ENCODE results near the gene MAP3K13.
A peak's percentile ranks its signal among the peaks of the same experiment; 100 is the strongest.

Gene MAP3K13

DNA sequence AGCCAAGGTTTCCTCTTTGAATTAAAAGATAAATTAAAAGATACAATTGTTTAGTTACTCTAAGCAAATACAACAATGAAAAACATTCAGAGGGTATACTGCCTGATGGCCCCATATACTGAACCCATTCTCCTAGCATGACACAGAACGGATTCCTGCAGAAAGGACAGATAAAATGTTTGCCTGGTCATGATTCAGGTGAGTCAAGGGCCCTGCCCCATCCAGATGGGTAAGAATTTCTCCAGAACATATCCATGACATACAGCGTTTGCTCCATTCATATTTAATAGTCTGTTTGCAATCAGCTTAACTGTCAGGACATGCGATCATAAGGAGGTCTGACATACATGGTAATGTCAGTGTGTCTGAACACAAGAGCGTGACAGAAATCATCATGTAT, 127.3 kb downstream of the MAP3K13 start:
- no peaks in the 10 kb centered on the region for H3K9me3 Mint-ChIP-seq
- peaks cover 24% of the 10 kb centered on the region for H3K36me3 Mint-ChIP-seq

DNA sequence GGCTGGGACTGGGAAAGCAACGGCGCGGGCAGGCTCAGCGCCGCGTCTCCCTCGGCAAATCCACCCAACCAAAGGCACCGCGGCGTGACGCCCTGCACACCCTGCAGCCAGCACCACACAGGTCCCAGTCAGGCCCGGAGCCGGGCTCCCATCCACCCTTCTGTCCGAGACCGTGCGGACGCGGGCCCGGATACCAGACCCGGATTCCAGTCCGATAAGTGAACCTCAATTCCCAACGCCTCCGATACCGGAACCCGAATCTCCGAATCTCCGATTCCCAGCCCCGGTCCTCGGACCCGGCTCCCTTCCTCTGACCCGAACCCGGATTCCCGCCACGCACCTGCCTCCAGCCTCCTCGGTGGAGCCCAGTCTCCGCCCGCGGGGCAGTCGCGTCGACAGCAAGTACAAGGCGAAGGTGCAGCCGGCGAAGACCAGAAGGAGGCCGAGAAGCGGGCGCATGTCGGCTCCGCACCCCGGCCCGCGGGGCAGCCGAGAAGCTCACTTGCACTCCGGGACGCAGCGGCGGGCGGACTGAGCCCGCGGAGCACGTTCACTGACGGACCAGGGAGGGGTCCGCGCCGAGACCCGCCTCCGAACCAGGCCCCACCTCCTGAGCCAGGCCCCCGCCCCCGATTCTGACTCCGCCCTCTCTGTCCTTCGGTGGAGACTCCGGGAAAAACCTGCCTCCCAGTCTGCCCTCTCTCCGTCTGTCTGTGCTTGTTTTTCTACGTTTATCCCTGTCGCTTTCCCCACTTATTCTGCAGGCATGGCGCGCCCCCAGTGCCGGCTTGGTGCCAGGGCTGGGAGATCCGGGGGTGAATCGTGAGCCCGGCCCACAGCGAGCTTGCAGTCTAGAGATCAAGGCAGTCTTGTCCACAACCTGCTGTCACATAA, 135.8 kb downstream of the MAP3K13 start, which contains the start of gene TMEM41A:
TSS of gene TMEM41A (minus strand) at position 533 of the 894 bp plus-strand sequence. CDS start at position 459, 74 bp downstream.
- peak within 1 kb of the TSS; percentile 95 for H3K27ac Mint-ChIP-seq
- H3K9me3 Mint-ChIP-seq: no peaks in the 10 kb centered on the region
- H3K36me3 Mint-ChIP-seq: peaks cover 7% of the 10 kb centered on the region
- H3K27me3 Mint-ChIP-seq: no peaks in the 10 kb centered on the region
- H3K4me3 Mint-ChIP-seq: peak within 1 kb of the TSS; percentile 97
- H3K4me1 Mint-ChIP-seq: peaks cover 33% of the 10 kb centered on the region

More for the DNA sequence above, 127.3 kb downstream of the MAP3K13 start:
- no peaks in the 10 kb centered on the region for H3K27me3 Mint-ChIP-seq
- H3K4me3 Mint-ChIP-seq: no peak overlapping the region
- H3K4me1 Mint-ChIP-seq: peaks cover 5% of the 10 kb centered on the region
- H3K27ac Mint-ChIP-seq: no peak overlapping the region

DNA sequence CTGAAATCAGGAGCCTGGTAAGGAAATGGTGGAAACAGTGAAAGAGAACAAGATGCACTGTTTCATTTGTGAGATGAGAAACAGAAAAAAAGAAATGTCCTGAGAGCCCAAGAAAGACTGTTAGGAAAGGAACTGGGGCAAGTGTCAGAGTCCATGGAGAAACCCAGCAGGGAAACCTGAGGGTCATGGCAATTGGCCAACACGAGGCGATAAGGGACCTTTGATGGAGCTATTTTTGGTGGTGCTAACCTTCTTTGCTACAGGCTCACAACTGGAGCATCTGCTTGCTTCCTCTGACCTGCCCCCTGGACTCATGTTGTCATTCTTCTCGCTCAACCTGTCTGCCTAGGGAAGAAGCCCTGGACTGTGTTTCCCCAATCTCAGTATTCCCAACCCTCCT, 140.1 kb downstream of the MAP3K13 start:
- Mint-ChIP-seq H3K4me1 (peaks cover 7% of the 10 kb centered on the region), H3K9me3 (no peaks in the 10 kb centered on the region), H3K4me3 (no peak overlapping the region), H3K36me3 (no peaks in the 10 kb centered on the region), H3K27me3 (no peaks in the 10 kb centered on the region), H3K27ac (no peak overlapping the region)

DNA sequence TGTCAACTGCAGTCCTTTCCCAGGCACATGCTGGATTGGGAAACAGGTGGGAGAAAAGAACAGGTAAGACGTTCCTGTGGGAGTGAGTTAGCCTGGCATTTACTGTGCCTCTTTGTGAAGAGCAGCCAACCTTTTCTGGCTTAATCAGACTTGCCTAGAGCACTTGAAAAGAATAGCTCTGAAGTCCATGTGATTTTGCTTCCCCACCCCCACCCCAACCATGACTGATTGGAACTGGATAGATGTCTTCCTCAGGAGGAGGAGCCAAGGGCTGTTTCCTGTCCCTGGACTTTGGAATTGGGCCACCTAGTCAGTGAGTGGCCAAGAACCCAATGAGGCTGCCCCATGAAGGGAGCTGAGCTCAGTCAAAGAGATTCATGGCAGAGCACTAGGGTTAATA, 140.6 kb downstream of the MAP3K13 start:
- no peak overlapping the region for H3K4me3 Mint-ChIP-seq
- H3K27me3 Mint-ChIP-seq: no peaks in the 10 kb centered on the region
- no peaks in the 10 kb centered on the region for H3K36me3 Mint-ChIP-seq
- H3K9me3 Mint-ChIP-seq: no peaks in the 10 kb centered on the region
- peaks cover 7% of the 10 kb centered on the region for H3K4me1 Mint-ChIP-seq
- H3K27ac Mint-ChIP-seq: no peak overlapping the region

DNA sequence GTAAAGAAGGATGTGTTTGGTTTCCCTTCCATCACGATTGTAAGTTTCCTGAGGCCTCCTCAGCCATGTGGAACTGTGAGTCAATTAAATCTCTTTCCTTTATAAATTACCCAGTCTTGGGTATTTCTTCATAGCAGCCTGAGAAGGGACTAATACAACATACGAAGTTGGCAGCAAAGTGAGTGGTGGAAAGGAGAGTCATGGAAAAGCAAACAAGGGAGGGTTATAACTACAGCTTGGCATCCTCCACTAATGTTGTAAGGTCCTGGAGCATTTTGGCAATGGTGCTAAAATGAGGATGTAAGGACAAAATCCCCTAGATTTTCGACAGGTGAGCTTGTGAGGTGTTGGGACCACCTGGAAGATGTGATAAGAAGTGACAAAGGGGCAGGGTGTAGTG, 141.7 kb downstream of the MAP3K13 start:
- no peak overlapping the region for H3K27ac Mint-ChIP-seq
- H3K4me3 Mint-ChIP-seq: no peak overlapping the region

DNA sequence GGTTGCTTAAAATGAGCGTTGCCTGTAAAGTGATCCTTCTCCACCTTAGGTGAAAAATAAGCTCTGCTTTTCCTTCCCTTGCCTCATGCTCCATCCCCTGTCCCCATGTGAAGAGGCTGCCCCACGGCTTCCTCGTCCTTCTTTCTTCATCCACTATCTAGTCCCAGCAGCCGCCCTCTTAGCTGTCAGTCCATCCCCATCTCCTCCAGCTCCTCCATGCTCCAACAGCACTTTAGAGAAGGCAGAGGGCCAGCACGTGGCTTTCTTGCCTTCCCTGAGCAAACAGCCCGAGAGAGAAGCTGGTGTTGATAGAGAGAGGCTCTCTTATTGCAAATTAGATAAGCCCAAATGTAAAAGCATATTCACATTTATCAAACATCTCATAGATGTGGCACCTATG, 144.9 kb downstream of the MAP3K13 start:
- Mint-ChIP-seq H3K9me3 (no peaks in the 10 kb centered on the region), H3K27me3 (peaks cover 2% of the 10 kb centered on the region), H3K36me3 (no peaks in the 10 kb centered on the region), H3K4me3 (no peak overlapping the region), H3K4me1 (no peaks in the 10 kb centered on the region), H3K27ac (no peak overlapping the region)

More for the DNA sequence above, 141.7 kb downstream of the MAP3K13 start:
- no peaks in the 10 kb centered on the region for H3K9me3 Mint-ChIP-seq
- H3K4me1 Mint-ChIP-seq: peaks cover under 1% of the 10 kb centered on the region
- no peaks in the 10 kb centered on the region for H3K36me3 Mint-ChIP-seq
- H3K27me3 Mint-ChIP-seq: no peaks in the 10 kb centered on the region

DNA sequence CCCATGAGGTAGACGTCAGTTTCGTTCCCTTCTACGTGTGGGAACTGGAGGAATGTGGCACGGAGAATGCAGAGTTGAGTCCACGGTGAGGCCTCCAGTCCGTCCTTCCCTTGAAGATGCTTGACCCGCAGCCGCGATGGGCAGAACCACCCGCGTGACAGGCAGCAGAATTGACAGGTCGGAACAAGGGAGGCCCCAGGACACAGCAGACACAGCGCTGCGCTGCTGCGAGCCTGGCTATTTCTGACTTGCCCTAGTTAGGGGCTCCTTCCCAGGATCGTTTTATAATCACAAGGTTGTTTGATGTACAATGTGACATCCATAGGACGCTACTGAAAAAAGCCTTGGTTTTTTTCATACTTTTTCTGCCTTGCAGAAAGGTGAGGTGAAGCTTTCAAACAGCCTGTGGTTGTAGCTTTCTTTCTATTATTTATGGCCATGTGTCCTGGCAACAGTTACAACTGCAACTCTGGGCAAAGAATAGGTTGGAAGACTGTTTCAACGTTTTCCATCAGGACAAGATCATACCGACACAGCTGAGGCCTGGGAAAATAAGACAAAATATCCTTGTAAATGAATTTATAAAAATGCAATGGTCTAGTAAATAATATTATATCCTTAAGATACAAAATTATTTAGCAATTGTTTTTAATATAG, 145.5 kb downstream of the MAP3K13 start:
- no peaks in the 10 kb centered on the region for H3K36me3 Mint-ChIP-seq
- no peak overlapping the region for H3K4me3 Mint-ChIP-seq
- peaks cover 2% of the 10 kb centered on the region for H3K27me3 Mint-ChIP-seq
- H3K27ac Mint-ChIP-seq: no peak overlapping the region
- H3K4me1 Mint-ChIP-seq: no peaks in the 10 kb centered on the region
- no peaks in the 10 kb centered on the region for H3K9me3 Mint-ChIP-seq

DNA sequence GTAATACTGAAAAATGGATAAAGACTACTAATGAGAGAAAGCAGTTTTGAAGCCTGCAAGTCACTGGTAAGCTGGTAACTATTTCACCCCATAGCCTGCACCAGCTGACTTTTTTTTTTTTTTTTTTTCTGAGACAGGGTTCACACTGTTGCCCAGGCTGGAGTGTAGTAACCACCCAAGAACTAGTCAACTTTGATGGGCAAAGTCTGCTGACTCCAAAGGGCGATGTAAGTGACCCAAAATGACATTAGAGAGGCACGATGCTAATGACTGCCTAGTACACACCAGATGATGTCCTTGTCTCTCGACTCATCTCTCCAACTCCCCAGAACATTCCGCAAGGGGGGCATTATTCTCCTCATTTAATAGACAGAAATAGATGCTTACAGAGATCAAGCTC, 148.8 kb downstream of the MAP3K13 start:
- Mint-ChIP-seq H3K9me3 (no peaks in the 10 kb centered on the region), H3K4me3 (no peak overlapping the region), H3K4me1 (no peaks in the 10 kb centered on the region), H3K27ac (no peak overlapping the region), H3K27me3 (peaks cover 2% of the 10 kb centered on the region), H3K36me3 (no peaks in the 10 kb centered on the region)

DNA sequence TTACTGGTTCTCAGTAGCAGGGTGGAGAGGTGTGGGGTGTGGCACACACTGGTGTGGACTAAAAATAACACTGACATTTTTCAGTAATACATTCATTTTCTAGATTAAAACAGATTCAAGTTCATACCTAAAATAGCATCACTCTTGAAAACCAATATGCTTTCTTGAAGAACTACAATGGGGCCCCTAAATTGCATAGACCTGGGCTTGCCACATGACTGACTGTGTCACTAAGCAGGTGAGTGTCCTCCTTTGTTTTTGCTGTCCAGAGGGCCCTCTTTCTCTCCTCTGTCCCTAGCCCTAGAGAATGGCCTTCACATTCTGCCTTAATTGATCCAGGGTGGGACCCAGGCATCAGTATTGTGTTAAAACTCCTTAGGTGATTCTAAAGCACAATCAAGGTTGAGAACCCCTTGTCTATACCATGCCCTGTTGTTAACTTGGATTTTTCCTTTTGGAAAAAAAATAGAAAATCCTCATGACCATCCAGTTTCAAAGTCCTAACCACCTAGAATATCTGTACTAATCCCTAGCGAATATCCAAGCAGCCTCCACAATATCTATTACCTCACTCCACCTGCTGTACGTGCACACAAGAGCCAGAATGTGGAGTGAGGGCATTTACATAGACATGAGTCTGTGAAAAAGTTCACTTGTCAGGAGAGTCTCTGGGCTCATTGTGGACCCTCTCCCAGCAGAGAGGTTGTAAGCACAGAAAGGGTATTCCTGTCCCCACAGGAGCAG, 154.6 kb downstream of the MAP3K13 start:
- H3K27ac Mint-ChIP-seq: no peak overlapping the region

DNA sequence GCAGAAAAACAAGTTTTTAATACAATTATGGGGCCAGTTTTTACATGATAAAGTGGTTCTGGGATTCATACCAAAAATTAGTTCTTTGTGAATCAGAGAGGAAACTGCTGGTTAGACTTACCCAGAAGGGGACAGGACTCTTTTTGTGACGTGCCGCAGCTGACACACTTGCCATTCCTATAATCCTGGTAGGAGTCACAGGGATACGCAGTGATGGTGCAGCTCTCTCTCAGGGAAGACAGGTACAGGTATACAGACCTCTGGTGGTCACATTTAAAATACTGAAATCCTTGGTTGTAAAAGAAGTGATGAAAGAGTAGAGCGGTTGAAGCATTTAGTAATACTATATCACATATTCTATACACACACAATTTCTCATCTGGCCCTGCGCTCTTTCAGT, 156.1 kb downstream of the MAP3K13 start:
- H3K9me3 Mint-ChIP-seq: no peaks in the 10 kb centered on the region
- no peak overlapping the region for H3K4me3 Mint-ChIP-seq
- no peak overlapping the region for H3K27ac Mint-ChIP-seq
- H3K4me1 Mint-ChIP-seq: no peaks in the 10 kb centered on the region
- H3K36me3 Mint-ChIP-seq: no peaks in the 10 kb centered on the region
- peaks cover 10% of the 10 kb centered on the region for H3K27me3 Mint-ChIP-seq

More for the DNA sequence above, 154.6 kb downstream of the MAP3K13 start:
- Mint-ChIP-seq H3K4me3 (no peak overlapping the region), H3K27me3 (peaks cover 9% of the 10 kb centered on the region), H3K36me3 (no peaks in the 10 kb centered on the region), H3K4me1 (no peaks in the 10 kb centered on the region), H3K9me3 (no peaks in the 10 kb centered on the region)

DNA sequence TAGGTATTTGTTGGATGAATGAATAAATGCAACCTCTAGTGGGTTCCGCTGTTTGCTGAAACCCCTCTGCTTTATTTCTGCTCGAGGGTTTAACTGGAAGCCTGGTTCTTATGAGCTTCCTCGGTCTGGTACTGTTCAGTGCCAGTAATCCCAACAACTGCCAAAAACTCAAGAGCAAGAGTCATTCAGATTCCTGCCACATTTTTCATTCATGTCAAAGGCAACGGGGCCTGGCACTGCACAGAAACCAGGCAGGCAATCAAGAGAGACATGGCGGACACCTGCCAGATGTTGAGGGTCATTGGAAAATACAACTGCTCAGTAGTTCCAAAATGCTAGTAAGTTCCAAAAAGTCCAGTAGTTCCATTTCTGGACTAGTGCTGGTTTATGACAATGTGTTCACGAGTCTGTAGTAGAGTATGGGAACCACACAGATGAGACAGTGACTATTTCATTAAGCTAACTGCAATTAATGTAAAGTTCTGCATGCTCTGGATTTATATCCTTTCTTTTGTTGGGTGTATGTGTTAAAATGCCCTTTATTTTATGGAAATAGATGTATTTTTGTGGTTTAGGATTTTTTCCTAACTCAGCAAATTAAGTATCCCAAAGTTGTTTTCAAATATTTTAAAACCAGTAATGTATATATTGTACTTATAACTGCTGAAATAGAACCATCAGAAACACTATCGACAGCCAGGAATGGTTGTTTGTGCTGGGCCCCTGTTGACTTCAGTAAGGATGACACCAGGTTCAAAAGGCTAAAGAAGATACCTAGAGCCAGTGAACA, 158.6 kb downstream of the MAP3K13 start:
- H3K36me3 Mint-ChIP-seq: no peaks in the 10 kb centered on the region
- H3K27ac Mint-ChIP-seq: no peak overlapping the region
- peaks cover 19% of the 10 kb centered on the region for H3K27me3 Mint-ChIP-seq
- no peaks in the 10 kb centered on the region for H3K4me1 Mint-ChIP-seq
- no peaks in the 10 kb centered on the region for H3K9me3 Mint-ChIP-seq
- no peak overlapping the region for H3K4me3 Mint-ChIP-seq

DNA sequence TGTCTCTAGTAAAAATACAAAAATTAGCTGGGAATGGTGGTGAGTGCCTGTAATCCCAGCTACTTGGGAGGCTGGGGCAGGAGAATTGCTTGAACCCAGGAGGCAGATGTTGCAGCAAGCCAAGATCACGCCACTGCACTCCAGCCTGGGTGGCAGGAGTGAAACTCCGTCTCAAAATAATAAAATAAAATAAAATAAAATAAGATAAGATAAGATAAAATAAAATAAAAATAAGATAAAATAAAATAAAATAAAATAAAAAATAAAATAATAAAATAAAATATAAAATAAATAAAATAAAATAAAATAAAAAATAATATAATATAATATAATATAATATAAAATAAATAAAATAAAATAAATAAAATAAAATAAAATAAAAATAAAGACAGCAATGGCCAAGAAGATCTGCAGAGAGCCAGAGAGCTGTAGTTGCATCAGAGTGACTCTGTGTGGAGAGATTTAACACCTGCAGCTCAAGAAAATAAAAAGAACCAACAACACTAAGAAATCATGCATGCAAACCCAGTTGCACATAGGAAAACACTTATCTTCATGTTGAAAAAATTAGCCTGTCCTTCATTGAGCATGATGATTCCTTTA, 163.5 kb downstream of the MAP3K13 start:
- H3K27me3 Mint-ChIP-seq: peaks cover 13% of the 10 kb centered on the region
- H3K9me3 Mint-ChIP-seq: no peaks in the 10 kb centered on the region
- H3K4me1 Mint-ChIP-seq: no peaks in the 10 kb centered on the region
- H3K4me3 Mint-ChIP-seq: no peak overlapping the region
- no peaks in the 10 kb centered on the region for H3K36me3 Mint-ChIP-seq
- H3K27ac Mint-ChIP-seq: no peak overlapping the region

DNA sequence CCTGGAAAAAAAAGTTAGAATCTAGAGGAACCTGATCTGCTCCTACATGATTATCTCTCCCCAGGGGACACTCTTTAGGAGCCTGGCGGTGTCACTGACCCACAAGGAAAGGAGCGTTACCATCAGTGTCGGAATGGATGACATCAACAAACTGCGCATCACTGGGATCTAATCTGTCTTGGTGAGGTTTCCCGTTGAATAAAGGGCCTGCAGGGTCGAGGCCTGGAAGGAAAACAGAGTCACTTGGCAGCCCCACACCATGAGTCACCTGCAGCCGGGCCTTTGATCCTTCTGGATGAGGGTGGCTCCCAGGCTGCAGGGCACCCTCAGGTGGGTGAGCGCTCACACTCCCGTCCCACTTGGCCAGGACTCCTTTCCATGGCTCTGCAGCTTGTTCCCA, 164.4 kb downstream of the MAP3K13 start:
- Mint-ChIP-seq H3K4me3 (no peak overlapping the region), H3K4me1 (no peaks in the 10 kb centered on the region), H3K36me3 (no peaks in the 10 kb centered on the region), H3K27me3 (peaks cover 11% of the 10 kb centered on the region), H3K27ac (no peak overlapping the region), H3K9me3 (no peaks in the 10 kb centered on the region)

DNA sequence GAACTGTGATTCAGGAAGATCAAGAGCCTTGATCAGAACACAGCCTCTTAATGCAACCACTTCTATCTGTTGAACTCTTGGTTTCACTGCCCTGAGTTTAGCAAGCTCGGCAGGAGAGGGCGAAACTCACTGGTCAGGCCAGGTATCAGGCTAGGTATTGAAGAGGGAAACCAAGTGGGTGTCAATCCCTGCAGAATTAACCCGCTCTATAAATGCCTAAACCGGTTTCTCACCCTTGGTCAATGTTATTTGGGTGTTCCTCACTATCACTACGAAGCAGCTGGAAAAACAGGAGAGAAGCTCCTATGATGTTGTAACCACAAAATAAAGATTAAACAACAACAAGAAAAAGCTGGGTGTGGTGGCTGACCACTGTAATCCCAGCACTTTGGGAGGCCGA, 165.6 kb downstream of the MAP3K13 start:
- Mint-ChIP-seq H3K27me3 (peaks cover 11% of the 10 kb centered on the region), H3K4me3 (no peak overlapping the region), H3K4me1 (no peaks in the 10 kb centered on the region), H3K9me3 (no peaks in the 10 kb centered on the region), H3K36me3 (no peaks in the 10 kb centered on the region), H3K27ac (no peak overlapping the region)

DNA sequence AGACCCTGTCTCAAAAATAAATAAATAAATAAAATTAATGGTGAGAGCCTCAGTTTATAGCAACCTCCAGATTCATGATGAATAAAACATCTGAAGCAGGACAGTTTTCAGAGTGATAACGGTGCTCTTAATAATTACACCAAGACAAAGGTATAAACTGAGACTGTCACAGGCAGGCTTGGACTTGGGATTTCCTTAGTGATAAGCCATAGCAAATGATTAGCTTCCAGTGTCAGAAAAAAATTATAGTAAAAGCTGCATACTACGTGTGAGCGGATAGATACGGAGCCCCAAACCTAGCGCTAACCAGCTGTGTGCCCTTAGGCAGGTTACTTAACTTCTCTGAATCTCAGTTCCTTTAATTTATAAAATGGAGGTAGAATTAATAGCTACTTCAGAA, 167.9 kb downstream of the MAP3K13 start:
- no peaks in the 10 kb centered on the region for H3K9me3 Mint-ChIP-seq
- no peak overlapping the region for H3K27ac Mint-ChIP-seq
- peaks cover 3% of the 10 kb centered on the region for H3K27me3 Mint-ChIP-seq
- H3K4me1 Mint-ChIP-seq: no peaks in the 10 kb centered on the region
- no peak overlapping the region for H3K4me3 Mint-ChIP-seq
- no peaks in the 10 kb centered on the region for H3K36me3 Mint-ChIP-seq

All from activated naive CD4-positive, alpha-beta T cell treated with anti-CD3 and anti-CD28 coated beads, Interleukin-2, amount 50 U/mL, for 24 hours (primary cell).